GDM1 (cell line): Measurements from ENCODE around the gene TEX26.
"Not testable (repeated sequence)": the region's sequence is repeated elsewhere in the genome, so short reads cannot be mapped to it uniquely, and the experiment has no call there.

Source experiments
- DNase-seq: peaks from one replicate; lab custom pipeline; 2025; lab: John Stamatoyannopoulos, UW

TEX26 gene

DNA sequence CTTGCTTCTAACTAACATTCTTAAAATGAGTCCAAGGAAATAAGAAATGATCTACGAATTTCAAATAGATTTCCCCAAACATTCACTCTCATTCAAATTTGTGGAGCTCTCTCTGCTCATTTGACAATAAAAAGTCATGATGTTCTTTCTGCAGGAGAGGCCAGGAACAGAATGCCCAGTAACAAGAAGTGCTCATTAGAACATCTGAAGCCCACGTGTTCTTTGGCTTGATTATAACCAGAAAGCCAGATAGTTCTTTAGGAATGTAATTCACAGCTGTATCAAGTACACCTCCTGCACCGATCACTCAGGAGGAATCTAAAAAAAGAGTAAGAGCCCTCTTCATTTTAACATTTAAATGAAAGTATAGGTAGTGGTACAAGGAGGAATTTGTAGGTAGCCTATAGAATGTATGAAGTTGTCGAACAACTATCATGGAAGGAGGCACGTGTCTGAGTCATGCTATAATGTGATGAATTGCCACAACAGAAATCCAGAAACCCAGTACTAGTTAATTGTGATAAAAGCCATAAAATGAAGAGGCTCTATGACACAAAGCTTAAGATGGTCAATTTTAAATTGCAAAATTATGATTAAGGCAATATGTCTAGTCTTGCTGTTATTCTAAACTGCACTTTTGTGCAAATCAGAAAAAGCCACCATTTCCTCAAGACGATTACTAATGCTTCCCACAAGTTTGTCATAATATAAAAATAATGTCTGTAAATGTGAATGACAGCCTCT, 13.6 kb upstream of the TEX26 start:
- no peak for DNase-seq

DNA sequence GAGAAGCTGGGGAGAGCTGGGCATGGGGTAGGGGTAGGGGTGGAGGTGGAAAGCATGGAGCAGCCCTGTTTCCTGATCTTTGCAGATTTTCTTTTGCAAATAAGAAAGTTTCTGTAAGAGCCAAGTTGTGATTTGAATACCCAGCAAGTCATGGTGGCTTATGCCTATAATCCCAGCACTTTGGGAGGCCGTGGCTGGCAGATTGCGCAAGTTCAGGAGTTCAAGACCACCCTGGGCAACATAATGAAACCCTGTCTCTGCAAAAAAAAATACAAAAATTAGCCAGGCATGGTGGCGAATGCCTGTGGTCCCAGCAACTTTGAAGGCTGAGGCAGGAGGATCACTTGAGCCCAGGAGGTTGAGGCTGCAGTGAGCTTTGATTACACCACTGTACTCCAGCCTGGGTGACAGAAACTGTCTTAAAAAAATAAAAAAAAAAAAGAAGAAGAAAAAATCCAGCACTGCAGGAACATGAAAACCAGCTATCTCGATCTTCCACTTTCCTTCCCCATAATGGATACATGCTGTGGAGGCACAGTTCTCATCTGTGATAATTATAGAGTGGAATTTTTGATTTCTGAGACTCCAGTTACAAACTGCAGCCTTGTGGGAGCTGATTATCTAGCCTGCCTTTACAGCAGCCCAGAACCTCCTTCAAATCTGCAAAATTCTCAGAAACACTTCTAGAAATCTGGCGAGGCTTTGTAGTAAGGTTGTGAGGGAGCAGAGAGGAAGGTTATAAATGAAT, 12.1 kb upstream of the TEX26 start:
- no peak for DNase-seq

DNA sequence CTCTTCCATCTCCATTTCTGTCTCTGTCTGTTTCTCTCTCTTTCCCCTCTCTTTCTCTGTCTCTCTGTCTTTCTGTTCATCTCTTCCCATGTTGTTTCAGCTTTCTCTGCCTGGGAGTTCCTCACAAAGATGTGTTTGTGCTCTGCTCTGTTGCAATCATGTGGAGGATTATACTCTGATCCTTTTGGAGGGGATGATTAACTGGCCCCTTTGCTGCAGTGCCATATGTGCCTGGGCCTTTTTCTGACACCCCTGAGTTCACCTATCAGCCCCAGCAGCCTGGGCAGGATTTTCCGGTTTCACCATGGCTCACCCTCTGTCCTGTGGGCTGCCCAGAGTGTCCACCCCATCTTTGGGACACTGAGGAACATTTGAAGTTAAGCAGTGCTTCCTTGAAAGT, 9.0 kb upstream of the TEX26 start:
- no peak for DNase-seq

GRCh38 chr13:30924721-30925120, 7.7 kb upstream of the TEX26 start:
- no peak for DNase-seq

DNA sequence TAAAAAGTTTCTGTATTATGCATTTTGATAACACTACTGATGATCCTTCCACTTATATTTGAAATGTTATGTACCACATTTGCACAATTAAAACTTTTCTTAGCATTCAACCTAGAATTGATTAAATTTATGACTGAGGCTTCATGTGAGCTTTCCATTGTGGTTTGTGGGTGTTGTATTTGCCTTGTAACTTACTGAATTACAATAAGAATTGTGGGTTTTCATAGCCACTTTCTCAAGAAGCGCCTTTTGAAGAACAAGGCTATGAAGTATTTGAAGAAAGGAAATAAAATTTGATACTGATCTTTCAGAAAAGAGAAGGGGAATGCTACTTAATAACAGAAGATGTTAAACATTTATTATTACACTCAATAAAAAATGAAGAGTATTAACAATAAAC, 7.0 kb upstream of the TEX26 start:
- no peak for DNase-seq

DNA sequence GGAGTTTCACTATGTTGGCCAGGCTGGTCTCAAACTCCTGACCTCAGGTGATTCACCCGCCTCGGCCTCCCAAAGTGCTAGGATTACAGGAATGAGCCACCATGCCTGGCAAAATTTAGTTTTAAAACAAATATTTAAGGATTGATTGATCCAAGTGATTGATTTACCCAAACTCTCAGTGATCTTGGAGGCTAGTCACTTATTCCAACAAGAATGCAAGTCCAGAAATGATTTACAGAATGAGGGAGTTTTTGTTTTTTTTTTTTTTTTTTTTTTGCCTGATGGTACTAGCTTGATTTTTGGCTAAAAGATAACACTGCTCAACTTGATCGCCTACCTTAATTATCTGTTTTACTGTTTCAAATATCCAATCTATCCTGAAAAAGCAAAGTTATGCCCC, 5.7 kb upstream of the TEX26 start:
- no peak for DNase-seq

DNA sequence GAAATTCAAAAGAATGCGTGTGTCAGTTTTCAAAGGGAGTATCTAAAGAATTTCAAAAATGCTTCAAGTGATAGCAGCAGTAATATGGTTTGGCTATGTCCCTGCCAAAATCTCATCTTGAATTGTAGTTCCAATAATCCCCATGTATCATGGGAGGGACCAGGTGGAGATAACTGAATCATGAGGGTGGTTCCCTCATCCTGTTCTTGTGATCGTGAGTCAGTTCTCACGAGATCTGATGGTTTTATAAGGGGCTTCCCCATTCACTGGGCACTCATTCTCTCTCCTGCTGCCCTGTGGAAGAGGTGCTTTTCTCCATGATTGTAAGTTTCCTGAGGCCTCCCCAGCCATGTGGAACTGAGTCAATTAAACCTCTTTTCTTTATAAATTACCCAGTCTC, 5.3 kb upstream of the TEX26 start:
- DNase-seq, result not testable (repeated sequence)

DNA sequence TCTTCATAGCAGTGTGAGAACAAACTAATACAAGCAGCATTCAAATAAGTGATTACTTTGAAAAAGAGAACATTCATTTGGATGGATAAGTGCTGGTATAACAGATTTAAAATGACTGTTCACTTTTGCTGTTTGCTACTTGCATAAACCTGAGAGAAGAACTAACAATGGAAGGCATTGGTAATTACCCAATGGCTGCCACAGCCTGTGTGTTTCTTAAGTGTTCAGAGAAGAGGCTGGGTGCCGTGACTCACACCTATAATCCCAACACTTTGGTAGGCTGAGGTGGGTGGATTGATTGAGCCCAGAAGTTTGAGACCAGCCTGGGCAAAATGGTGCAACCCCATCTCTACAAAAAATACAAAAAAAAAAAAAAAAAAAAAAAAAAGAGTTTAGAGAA, 4.9 kb upstream of the TEX26 start:
- DNase-seq, result no peak

DNA sequence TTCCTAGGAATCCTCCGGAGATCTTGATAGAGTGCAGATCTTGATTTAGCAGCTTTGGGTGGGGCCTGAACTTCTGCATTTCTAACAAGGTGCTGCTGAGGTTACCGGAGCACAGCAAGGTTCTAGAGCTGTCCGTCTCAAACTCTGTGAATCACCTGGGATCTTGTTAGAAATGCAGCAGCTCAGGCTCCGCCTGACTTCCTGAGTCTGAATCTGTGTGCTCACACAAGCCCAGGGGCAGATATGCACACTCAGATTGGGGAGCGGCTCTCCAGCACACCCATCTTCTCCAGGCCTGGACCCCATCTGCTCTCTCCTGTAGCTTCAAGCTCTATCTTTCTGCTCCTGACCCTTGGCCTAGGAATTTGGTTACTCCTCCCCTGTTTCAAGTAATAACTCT, 3.5 kb upstream of the TEX26 start:
- no peak for DNase-seq

DNA sequence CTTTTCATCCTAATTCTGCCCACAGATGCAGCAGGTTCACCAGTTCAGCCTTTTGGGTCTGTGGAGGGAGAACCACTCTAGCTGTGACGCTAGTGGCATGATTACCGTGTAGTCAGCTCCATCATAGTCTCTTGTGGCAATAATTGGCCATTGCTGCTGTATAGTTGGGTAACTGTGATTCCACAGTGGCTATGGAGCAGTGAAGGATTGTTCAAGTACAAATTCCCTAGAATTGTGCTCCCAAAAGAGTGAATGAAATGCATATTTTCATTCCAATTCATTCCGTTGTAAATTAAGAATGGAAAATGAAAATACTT, 856 bp downstream of the TEX26 start:
- DNase-seq, result no peak

DNA sequence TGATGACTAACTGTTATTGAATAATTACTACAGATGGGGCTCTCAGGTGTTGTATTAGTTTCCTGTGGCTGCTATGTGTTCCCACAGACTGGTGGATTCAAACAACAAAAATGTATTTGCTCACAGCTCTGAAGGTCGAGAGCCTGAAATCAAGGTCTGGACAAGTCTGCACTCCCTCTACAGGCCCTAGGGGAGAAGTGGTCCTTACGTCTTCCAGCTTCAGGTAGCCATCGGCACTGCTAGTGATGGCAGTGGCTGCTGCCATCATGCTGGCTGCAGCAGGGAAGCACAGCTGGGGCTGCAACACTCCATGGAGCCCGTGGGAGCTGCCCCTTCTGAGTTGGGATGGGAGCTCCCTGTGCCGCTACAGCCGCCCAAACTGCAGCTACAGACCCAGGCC, 1.9 kb downstream of the TEX26 start:
- DNase-seq, result no peak

DNA sequence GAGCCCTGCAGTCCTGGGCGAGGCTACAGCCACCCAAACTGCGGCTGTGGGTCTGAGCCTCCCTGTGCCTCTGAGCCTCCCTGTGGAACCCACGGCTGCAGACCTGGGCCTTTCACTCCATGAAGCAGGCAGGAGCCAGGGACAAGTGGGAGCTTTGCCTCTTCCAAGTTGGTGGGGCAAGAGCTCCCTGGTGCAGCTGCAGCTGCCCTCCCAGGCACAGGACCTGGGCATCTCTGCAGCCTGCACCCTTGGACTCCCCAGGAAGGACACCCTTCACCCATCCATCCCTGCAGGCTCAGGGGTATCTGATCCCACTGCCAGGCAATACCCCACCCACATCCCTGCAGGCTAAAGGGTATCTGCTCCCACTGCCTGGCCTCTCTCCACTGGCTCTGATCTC, 2.3 kb downstream of the TEX26 start:
- DNase-seq, result no peak

- DNase-seq, result no peak
These were observed 4.5 kb downstream of the TEX26 start for GRCh38 chr13:30936971-30937370.

DNA sequence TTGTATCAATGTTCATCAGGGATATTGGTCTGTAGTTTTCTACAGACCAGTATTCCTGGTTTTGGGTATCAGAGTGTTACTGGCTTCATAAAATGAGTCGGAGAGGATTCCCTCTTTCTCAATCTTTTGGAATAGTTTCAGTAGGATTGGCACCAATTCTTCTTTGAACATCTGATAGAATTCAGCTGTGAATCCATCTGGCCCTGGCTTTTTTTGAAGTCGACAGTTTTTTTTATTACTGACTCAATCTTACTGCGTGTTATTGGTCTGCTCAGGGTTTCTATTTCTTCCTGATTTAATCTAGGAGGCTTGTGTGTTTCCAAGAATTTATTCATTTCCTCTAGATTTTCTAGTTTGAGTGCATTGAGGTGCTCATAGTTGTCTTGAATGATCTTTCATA, 11.4 kb downstream of the TEX26 start:
- DNase-seq, result no peak

GRCh38 chr13:30957258-30957943, 24.9 kb downstream of the TEX26 start:
- DNase-seq, result no peak

GRCh38 chr13:30959678-30960077, 27.2 kb downstream of the TEX26 start:
- DNase-seq, result no peak

DNA sequence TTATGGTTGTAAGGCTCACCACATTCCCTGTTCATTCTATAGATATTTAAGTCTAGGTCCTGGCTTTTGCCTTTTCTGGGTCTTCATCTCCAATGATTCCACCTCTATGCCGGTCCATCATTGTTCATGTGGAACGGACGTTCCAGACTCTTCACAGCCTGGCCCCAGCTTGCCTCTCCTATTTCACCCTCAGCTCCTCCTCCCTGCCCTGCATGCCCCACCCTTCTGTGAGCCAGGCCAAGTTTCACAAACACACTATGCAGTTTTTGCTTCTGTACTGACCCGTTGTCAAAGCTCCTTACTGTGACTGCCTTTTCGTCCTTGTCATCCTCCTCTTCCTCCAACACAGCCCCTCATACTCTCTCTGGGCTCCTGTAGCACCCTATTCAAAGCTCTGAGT, 31.3 kb downstream of the TEX26 start:
- DNase-seq, result no peak

- DNase-seq, result no peak
These were observed 32.9 kb downstream of the TEX26 start for GRCh38 chr13:30965380-30965779.

DNA sequence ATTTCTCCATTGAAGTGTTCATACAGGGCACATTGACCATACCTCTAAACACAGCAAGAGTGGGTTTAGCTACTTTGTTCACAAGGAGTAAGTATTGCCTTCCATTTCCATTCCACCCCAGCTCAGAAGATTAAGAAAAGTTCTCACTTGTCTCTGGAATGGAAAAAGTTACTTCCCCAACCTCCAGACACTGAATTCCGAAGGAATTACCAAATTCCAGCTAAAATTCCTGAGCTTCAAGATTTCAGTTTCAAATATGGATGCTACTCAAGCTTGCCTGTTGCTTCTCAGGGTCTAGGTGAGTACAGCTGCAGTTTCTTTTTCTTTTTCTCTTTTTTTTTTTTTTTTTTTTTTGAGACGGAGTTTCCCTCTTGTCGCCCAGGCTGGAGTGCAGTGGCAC, 33.6 kb downstream of the TEX26 start:
- no peak for DNase-seq

DNA sequence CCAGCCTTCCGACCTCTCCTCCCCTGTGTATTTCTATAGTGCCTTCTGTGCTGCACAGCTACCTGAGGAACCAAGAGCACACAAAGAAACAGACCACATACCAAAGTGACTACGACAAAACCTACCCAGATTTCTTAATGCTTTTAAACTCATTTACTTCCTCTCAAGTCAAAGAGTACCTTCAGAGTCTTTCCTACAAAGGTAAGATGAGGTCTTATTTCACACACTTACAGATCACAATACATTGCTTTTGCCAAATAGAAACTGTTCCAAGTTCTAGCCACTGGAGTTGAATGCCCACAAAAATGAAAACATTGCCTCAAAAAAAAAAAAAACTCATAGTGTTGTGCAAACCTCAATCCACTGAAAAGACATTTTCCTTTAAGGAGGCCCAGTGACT, 36.4 kb downstream of the TEX26 start:
- no peak for DNase-seq

- no peak for DNase-seq
These were observed 39.1 kb downstream of the TEX26 start for GRCh38 chr13:30971575-30971974.

- DNase-seq, result no peak
These were observed 40.5 kb downstream of the TEX26 start for GRCh38 chr13:30972888-30973377.

GRCh38 chr13:30974350-30974749, 41.9 kb downstream of the TEX26 start:
- DNase-seq, result no peak
